HG03280 (cell line): ENCODE measurements around the gene S100B.

Experiments used
- ATAC-seq: cut with Tn5 transposase; IDR thresholded peaks from one replicate; pipeline ENCODE4 v1.9.1; 2021; ENCODE audit warnings: mild to moderate bottlenecking, moderate library complexity; ENCODE audit not compliant: unreplicated experiment

S100B gene

GRCh38 chr21:46562472-46562871 is 42.4 kb downstream of the S100B start:
- ATAC-seq, result no peak

GRCh38 chr21:46561445-46562090 is 43.3 kb downstream of the S100B start:
- ATAC-seq, result no peak

GRCh38 chr21:46560568-46561444 is 44.1 kb downstream of the S100B start:
- ATAC-seq, result no peak

GRCh38 chr21:46559291-46559983 is 45.4 kb downstream of the S100B start:
- ATAC-seq, result peak; percentile 51

- ATAC-seq, result no peak
Observed at GRCh38 chr21:46557919-46558392, 46.9 kb downstream of the S100B start.

- ATAC-seq, result no peak
Observed at GRCh38 chr21:46557469-46557868, 47.4 kb downstream of the S100B start.

- no peak for ATAC-seq
Observed at GRCh38 chr21:46556802-46557201, 48.1 kb downstream of the S100B start.

- no peak for ATAC-seq
Observed at GRCh38 chr21:46555678-46556077, 49.2 kb downstream of the S100B start.

- no peak for ATAC-seq
Observed at GRCh38 chr21:46555225-46555617, 49.7 kb downstream of the S100B start.

GRCh38 chr21:46554431-46555224 is 50.3 kb downstream of the S100B start:
- ATAC-seq, result no peak

GRCh38 chr21:46553993-46554392 is 50.9 kb downstream of the S100B start:
- no peak for ATAC-seq

GRCh38 chr21:46552865-46553379 is 52.0 kb downstream of the S100B start:
- ATAC-seq, result no peak

GRCh38 chr21:46552274-46552673 is 52.6 kb downstream of the S100B start:
- no peak for ATAC-seq

- ATAC-seq, result no peak
Observed at GRCh38 chr21:46551636-46552241, 53.1 kb downstream of the S100B start.

GRCh38 chr21:46550116-46550941 is 54.6 kb downstream of the S100B start:
- no peak for ATAC-seq

GRCh38 chr21:46549650-46550049 is 55.2 kb downstream of the S100B start:
- no peak for ATAC-seq
